IMR-90 (cell line): ENCODE measurements around the gene ACSS3.

Source experiments
- CEBPB ChIP-seq: IDR thresholded peaks from 2 replicates; pipeline ENCODE4 v1.6.1; 2012; ENCODE audit warnings: low read depth, low read length, improper control_type of control experiment
- CTCF ChIP-seq: conservative IDR thresholded peaks from 2 replicates; pipeline ENCODE4 v1.5.1; 2012; ENCODE audit warnings: mild to moderate bottlenecking, low read depth, low read length, improper control_type of control experiment
- POLR2A ChIP-seq: IDR thresholded peaks from 2 replicates; pipeline ENCODE4 v1.6.1; 2012; ENCODE audit warnings: mild to moderate bottlenecking, low read depth, low read length
- RAD21 ChIP-seq: IDR thresholded peaks from 2 replicates; pipeline ENCODE4 v1.6.1; 2012; ENCODE audit warnings: low read length, improper control_type of control experiment

GRCh38 chr12:81078469-81079196 lies 754 bp downstream of the ACSS3 start:
- TF ChIP-seq POLR2A, result no peak
- TF ChIP-seq CTCF, result no peak
- TF ChIP-seq RAD21, result no peak
- no peak for TF ChIP-seq CEBPB
